Stimulated activated CD8-positive, alpha-beta memory T cell treated with anti-CD3 and anti-CD28 coated beads, Interleukin-15, amount 100 ng/mL, for 48 hours (primary cell): Measurements from ENCODE around the gene SND1.
A peak's percentile ranks its signal among the peaks of the same experiment; 100 is the strongest.
"Not testable (repeated sequence)": the region's sequence is repeated elsewhere in the genome, so short reads cannot be mapped to it uniquely, and the experiment has no call there.

Experiments
- DNase-seq, 2 donors: peaks; one replicate each; pipeline ENCODE4 v3.0.0-alpha.2; 2020; ENCODE audit warnings: low read depth in 2 of 2

Gene SND1

GRCh38 chr7:127828843-127829500 lies 177.0 kb downstream of the SND1 start:
- DNase-seq, result no peak

DNA sequence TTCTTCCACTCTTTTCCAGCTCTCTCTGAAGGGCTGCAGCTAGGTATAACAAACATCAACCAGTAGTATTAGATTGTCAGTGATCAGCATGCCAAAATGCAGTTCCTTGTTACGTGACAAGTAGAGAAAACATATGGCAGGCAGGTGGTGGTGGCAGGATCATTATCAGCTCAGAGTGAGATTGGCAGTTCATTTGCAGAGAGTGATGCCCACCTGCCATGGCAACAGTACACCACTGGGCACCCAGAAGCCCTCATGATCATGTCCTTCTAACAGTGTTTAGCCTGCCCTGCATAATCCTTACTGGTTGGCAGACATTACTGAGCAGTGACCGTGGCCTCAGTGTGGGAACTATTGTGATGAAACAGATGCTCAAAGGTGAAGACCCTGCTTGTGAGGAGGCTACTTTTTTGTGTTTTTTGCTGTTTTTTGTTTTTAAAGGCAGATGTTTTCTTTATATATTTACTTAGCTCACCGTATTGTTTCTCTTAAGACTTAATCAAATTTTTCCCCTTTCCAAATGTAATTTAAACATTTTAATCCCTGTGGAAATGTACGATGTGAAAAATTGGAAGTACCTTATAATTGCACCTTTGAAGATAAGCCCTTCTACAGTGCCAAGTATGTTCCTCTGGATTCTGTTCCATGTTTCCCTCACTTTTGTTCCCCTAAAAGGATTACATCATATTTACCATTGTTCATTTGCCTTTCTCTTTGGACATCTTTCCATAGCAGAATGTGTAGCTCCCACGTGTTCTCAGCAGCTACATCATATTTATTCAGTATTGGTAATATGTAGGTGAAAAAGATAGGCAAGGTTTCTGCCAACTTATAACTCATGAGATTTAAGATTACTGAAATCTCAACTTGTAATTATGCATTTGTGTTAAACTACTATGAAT lies 179.6 kb downstream of the SND1 start:
- DNase-seq, result no peak

GRCh38 chr7:127832592-127832991 lies 180.6 kb downstream of the SND1 start:
- DNase-seq, result no peak

DNA sequence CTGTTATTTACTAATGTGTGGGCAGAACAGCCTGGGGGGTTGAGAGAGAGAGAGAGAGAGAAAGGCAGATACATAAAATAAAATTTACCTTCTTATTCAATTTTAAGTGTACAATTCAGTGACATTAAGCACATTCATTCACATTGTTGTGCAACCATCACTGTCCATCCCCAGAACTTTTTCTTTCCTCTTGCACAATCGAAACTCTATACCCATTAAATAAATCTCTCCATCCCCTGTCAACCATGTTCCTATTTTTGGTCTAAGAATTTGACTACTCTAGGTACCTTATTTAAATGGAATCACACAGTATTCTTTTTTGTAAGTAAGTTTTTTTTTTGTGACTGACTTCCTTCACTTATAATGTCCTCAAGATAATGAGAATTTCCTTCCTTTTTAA lies 181.6 kb downstream of the SND1 start:
- DNase-seq, result no peak

- DNase-seq, result no peak
These were observed 183.7 kb downstream of the SND1 start for GRCh38 chr7:127835679-127836078.

DNA sequence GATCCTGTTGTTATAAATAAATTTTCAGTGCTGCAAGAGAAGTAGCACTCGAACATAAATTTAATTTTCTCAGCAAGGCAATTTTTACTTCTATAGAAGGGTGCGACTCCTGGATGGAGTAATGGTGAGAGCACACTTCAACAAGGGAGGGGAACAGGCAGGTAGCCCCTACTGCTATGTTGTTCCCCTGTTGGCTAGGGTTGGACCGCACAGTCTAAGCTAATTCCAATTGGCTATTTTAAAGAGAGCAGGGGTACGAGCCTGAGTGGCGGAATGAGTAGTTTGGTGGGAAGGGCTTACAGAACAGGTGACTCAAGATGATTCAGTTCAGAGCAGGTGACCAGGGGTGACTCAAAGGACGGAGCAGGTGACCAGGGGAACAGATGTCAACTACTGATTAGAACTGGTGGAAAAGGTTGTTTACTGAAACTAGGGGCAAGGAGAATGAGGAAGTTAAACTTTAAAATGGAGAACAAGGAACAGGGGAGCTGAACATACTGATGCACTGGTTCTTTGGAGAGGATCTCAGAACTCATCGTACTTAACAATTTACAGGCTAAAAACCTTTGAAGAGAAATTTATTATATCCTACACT lies 185.9 kb downstream of the SND1 start:
- not testable (repeated sequence) for DNase-seq

DNA sequence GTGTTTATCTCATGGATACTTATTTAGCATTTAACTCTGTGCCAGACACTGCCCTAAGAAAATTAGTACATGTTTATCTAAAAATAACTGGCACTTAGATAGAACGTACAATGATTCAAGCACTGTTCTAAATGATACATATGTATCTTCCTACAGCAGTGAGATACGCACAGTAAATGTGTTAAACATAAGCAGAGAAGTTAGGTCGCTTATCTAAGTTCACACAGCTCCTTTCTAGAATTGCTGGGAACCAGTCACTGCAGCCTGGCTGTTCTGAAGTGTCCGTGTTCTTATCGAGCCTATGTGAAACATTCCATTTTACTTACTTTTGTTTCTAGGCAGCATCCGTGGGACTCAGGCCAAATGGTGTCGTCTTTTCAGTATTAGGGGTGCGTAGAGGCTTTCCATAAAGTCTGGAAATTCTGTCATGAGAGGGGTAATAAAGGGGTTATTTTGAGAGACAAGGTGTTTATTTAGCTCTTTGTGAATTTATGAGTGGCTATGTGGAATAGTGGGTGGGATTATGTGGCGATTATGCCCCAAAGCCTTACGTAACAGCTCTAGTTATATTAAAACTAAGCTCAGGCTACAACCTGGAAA lies 186.9 kb downstream of the SND1 start:
- DNase-seq, result no peak

GRCh38 chr7:127840226-127840951 lies 188.4 kb downstream of the SND1 start:
- no peak for DNase-seq

- DNase-seq, result no peak
These were observed 192.2 kb downstream of the SND1 start for GRCh38 chr7:127844165-127844564.

DNA sequence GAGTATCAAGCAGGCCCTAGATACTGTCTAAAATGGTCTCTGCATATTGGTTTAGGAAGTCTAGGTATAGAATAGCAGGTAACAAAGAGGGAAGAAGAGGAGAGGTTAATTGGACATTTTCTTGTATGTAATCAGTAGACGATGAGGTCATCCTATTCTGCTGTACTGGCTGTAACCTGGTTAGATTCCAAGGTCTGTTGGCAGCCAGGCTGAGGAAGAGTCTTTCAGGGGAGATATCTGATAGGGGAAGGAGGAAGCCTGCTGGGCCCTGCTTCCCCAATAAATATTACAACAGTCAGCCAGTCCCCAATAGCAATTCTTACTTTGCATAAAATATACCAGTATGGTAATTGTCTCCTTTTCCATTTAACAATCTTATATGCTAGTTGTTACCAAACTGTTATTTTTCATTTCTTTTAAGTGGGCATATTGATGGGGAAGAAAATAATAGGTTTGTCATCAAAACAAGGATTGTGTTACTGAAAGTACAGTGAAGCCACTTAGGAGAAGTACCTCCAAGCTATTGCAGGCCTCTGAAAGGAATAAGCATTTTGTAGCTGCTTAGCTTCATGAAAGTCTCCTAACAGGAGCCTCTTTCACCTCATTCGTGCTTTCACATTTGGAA lies 192.8 kb downstream of the SND1 start:
- no peak for DNase-seq

- DNase-seq, result no peak
These were observed 193.7 kb downstream of the SND1 start for GRCh38 chr7:127845522-127846214.

GRCh38 chr7:127847641-127848040 lies 195.6 kb downstream of the SND1 start:
- DNase-seq, result no peak

GRCh38 chr7:127848241-127848640 lies 196.2 kb downstream of the SND1 start:
- DNase-seq, result no peak

DNA sequence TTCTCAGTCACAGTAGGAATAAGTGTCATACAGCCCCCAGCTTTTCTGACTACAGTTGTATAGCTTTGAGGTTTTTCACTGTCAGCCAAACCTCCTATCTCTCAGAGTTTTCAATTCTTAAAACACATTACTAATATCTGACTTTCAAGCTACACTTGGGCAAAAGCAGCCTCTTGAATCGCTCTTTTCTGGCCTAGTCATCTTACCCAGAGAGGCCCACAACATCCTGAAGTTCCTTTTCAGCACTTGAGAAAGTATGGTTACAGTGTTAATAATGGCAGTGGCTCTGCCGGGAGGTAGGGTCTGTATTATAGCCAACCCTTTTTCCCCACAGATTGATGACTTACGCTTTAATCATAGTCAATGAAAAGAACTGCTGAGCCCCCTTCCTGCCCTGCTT lies 198.2 kb downstream of the SND1 start:
- DNase-seq, result peak; percentile 12 to 22

DNA sequence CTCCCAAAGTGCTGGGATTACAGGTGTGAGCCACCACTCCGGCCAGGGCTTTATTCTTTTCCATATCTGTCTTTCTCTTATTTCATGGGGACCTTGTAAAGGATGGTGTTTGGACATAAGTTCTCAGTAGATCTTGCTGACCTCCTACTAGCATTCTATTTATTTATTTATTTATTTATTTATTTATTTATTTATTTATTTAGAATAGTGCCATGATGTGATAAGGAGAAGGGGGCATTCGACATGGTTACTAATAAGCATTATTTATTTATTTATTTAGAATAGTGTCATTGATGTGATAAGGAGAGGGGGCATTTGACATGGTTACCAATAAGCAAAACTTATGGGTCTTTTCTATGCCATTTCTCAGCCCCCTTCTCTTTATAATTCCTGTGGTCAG lies 202.4 kb downstream of the SND1 start:
- DNase-seq, result no peak

- no peak for DNase-seq
These were observed 205.5 kb downstream of the SND1 start for GRCh38 chr7:127857464-127857841.

GRCh38 chr7:127858091-127858914 lies 206.3 kb downstream of the SND1 start:
- DNase-seq, result no peak

DNA sequence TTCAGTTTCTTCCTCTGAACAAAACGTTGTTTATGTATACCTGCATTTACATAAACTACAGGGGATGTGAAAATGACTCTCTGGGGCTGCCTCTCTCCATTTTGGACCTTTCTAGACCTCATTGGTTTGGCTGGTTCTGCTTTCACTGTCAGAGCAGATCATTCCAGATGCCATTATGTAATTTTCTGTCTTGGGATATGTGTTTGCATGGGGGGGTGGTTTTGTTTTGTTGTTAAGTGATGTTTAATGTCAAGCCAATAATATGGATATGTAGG lies 206.9 kb downstream of the SND1 start:
- no peak for DNase-seq

GRCh38 chr7:127859330-127859729 lies 207.3 kb downstream of the SND1 start:
- DNase-seq, result no peak

DNA sequence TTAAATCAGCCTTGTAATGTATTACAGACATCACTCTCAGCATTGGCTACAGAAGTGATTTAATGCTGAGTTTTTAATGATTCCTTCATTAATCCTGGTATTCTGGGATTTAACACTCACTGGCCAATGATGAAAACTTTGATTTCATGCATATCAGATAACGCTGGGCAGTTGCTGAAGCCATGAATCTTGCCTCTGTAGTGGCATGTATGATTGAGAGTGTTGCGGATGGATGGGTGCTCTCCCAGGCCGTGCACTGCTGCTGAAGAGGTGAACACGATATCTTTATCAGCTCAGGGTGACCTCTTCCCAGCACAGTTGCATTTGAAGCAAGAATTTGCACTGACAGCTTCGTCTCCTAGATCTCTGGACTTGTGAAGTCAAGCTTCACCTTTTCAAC lies 210.5 kb downstream of the SND1 start:
- no peak for DNase-seq
